Measurements from ENCODE around the gene KCNQ1OT1.

Gene KCNQ1OT1

DNA sequence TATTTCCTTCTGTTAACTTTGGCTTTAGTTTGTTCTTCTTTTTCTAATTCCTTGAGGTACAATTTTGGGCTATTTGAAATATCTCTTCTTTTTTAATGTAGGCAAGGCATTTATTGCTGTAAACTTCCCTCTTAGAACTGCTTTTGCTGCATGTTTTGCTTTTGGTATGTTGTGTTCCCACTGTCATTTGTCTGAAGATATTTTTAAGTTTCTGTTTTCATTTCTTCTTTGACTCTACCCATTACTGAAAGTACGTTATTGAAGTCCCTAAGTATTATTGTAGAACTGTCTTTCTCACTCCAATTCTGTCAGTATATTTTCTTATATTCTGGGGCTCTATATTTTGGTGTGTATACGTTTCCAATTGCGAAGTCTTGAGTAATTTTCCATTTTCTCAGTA is 77.9 kb downstream of the KCNQ1OT1 start:
- H3K36me3 Mint-ChIP-seq (ENCODE audit: low read depth): no peaks in the 10 kb centered on the region
- H3K9me3 Mint-ChIP-seq: no peaks in the 10 kb centered on the region
- H3K27me3 Mint-ChIP-seq (ENCODE audit: low read depth): no peaks in the 10 kb centered on the region
- H3K4me1 Mint-ChIP-seq (ENCODE audit: low read depth): peaks cover 2% of the 10 kb centered on the region
- no peak for DNase-seq (ENCODE audit: low spot score)
- no peak overlapping the region for H3K4me3 Mint-ChIP-seq
- no peak overlapping the region for H3K27ac Mint-ChIP-seq

GRCh38 chr11:2612884-2613571 is 86.8 kb downstream of the KCNQ1OT1 start:
- H3K4me1 Mint-ChIP-seq (ENCODE audit: low read depth): no peaks in the 10 kb centered on the region
- H3K36me3 Mint-ChIP-seq (ENCODE audit: low read depth): no peaks in the 10 kb centered on the region
- H3K27ac Mint-ChIP-seq: no peak overlapping the region
- no peaks in the 10 kb centered on the region for H3K27me3 Mint-ChIP-seq (ENCODE audit: low read depth)
- no peak for DNase-seq (ENCODE audit: low spot score)
- no peak overlapping the region for H3K4me3 Mint-ChIP-seq
- H3K9me3 Mint-ChIP-seq: peaks cover 6% of the 10 kb centered on the region

DNA sequence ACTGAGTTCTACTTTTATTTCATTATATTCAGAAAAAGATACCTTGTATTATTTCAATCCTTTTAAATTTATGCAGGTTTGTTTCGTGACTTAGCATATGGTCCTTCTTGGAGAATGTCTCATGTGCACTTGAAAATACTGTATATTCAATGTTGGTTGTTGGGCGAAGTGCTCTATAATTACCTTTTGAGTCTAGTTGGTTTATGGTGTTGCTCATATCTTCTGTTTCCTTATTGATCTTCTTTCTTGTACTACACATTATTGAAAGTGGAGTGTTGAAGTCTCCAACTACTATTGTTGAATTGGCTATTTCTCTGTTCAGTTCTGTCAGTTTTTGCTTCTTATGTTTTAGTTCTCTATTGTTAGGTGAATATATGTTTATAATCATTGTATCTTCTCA is 90.4 kb downstream of the KCNQ1OT1 start:
- H3K4me1 Mint-ChIP-seq (ENCODE audit: low read depth): no peaks in the 10 kb centered on the region
- peaks cover 6% of the 10 kb centered on the region for H3K9me3 Mint-ChIP-seq
- no peaks in the 10 kb centered on the region for H3K27me3 Mint-ChIP-seq (ENCODE audit: low read depth)
- DNase-seq (ENCODE audit: low spot score): no peak
- H3K4me3 Mint-ChIP-seq: no peak overlapping the region
- no peaks in the 10 kb centered on the region for H3K36me3 Mint-ChIP-seq (ENCODE audit: low read depth)
- H3K27ac Mint-ChIP-seq: no peak overlapping the region

- Mint-ChIP-seq H3K4me1 (ENCODE audit: low read depth) (no peaks in the 10 kb centered on the region), H3K9me3 (peaks cover 21% of the 10 kb centered on the region), H3K4me3 (no peak overlapping the region), H3K36me3 (ENCODE audit: low read depth) (no peaks in the 10 kb centered on the region), H3K27me3 (ENCODE audit: low read depth) (no peaks in the 10 kb centered on the region), H3K27ac (no peak overlapping the region)
- no peak for DNase-seq (ENCODE audit: low spot score)
Measured at GRCh38 chr11:2599561-2600189, 100.1 kb downstream of the KCNQ1OT1 start.

- Mint-ChIP-seq H3K4me1 (ENCODE audit: low read depth) (no peaks in the 10 kb centered on the region), H3K9me3 (peaks cover 21% of the 10 kb centered on the region), H3K27me3 (ENCODE audit: low read depth) (no peaks in the 10 kb centered on the region), H3K27ac (no peak overlapping the region), H3K36me3 (ENCODE audit: low read depth) (no peaks in the 10 kb centered on the region), H3K4me3 (no peak overlapping the region)
- no peak for DNase-seq (ENCODE audit: low spot score)
Measured at GRCh38 chr11:2595204-2595603, 104.6 kb downstream of the KCNQ1OT1 start.

- no peak overlapping the region for H3K27ac Mint-ChIP-seq
- H3K9me3 Mint-ChIP-seq: peaks cover 21% of the 10 kb centered on the region
- no peaks in the 10 kb centered on the region for H3K4me1 Mint-ChIP-seq (ENCODE audit: low read depth)
- H3K36me3 Mint-ChIP-seq (ENCODE audit: low read depth): no peaks in the 10 kb centered on the region
- H3K27me3 Mint-ChIP-seq (ENCODE audit: low read depth): no peaks in the 10 kb centered on the region
- no peak overlapping the region for H3K4me3 Mint-ChIP-seq
- no peak for DNase-seq (ENCODE audit: low spot score)
Measured at GRCh38 chr11:2594267-2594666, 105.5 kb downstream of the KCNQ1OT1 start.

DNA sequence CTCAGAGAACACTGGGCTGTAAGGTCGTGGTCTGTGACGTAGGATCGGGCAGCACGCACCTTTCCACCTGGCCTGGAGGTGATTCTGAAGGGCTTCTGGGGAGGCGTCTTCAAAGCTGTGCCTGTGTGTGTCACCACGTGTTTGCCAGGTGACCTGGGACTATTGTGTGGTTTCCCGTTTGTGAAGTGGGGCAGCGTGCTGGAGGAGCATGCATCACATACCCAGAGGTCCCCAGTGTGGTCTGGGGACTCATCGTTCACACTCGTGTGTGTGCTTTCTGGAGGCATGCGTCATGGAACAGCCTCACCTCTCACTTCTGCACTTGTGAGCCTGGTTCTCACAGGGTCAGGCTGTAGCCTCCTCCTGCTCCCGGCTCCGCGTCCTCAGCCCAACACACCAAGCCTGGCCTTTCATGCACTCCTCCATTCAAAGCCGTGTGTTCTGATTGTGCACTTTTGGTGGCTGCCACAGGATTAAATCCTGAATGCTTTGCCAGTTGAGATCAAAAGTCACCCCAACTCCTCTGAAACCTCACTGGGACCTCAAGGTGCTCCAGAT is 106.3 kb downstream of the KCNQ1OT1 start:
- H3K4me3 Mint-ChIP-seq: no peak overlapping the region
- H3K27ac Mint-ChIP-seq: no peak overlapping the region
- no peaks in the 10 kb centered on the region for H3K27me3 Mint-ChIP-seq (ENCODE audit: low read depth)
- no peaks in the 10 kb centered on the region for H3K36me3 Mint-ChIP-seq (ENCODE audit: low read depth)
- H3K9me3 Mint-ChIP-seq: peaks cover 15% of the 10 kb centered on the region
- no peak for DNase-seq (ENCODE audit: low spot score)
- H3K4me1 Mint-ChIP-seq (ENCODE audit: low read depth): no peaks in the 10 kb centered on the region

DNA sequence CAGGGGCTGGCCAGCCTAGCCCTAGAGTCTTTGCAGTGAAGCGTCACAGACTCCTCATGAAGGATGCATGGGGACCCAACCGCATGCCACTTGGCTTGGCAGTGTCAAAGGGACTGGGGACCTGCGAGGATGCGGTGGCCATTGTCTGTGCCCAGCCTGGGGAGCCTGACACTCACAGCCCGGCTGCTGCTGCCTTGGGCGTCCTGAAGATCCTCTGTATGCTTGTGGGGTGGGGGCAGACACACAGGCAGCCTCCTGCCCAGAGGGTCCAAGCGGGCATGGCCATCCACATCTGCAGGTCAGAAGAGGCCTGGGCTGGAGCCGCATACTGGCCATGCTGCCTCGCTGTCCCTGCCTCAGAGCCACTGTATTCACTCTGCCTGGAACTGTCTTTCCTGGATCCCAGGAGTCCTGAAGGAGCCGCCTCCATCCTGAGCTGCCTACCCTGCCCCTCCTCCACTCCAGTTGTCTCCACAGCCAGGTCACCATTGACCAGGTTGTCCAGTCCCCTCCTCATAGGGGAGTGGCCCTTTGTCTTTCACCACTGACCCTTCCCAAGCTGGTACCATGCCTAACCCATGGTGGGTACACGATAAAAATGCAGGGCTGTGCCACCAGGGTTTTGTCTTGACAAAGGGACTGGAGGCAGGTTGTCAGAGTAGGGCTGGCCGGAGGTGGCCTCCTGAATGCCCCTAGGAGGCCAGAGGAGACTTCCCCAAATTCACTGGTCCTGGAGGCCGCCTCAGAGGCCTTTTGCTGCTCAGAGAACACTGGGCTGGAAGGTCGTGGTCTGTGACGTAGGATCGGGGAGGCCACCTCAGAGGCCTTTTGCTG is 107.0 kb downstream of the KCNQ1OT1 start:
- Mint-ChIP-seq H3K36me3 (ENCODE audit: low read depth) (no peaks in the 10 kb centered on the region), H3K9me3 (peaks cover 10% of the 10 kb centered on the region), H3K4me1 (ENCODE audit: low read depth) (no peaks in the 10 kb centered on the region), H3K4me3 (no peak overlapping the region), H3K27me3 (ENCODE audit: low read depth) (no peaks in the 10 kb centered on the region), H3K27ac (no peak overlapping the region)
- DNase-seq (ENCODE audit: low spot score): no peak

- peaks cover 5% of the 10 kb centered on the region for H3K9me3 Mint-ChIP-seq
- no peak overlapping the region for H3K4me3 Mint-ChIP-seq
- H3K36me3 Mint-ChIP-seq (ENCODE audit: low read depth): no peaks in the 10 kb centered on the region
- no peak overlapping the region for H3K27ac Mint-ChIP-seq
- H3K27me3 Mint-ChIP-seq (ENCODE audit: low read depth): no peaks in the 10 kb centered on the region
- no peak for DNase-seq (ENCODE audit: low spot score)
- no peaks in the 10 kb centered on the region for H3K4me1 Mint-ChIP-seq (ENCODE audit: low read depth)
Measured at GRCh38 chr11:2591805-2592204, 108.0 kb downstream of the KCNQ1OT1 start.

- Mint-ChIP-seq H3K36me3 (ENCODE audit: low read depth) (no peaks in the 10 kb centered on the region), H3K27me3 (ENCODE audit: low read depth) (no peaks in the 10 kb centered on the region), H3K4me3 (no peak overlapping the region), H3K4me1 (ENCODE audit: low read depth) (no peaks in the 10 kb centered on the region), H3K27ac (no peak overlapping the region), H3K9me3 (no peaks in the 10 kb centered on the region)
- no peak for DNase-seq (ENCODE audit: low spot score)
Measured at GRCh38 chr11:2590965-2591754, 108.6 kb downstream of the KCNQ1OT1 start.

GRCh38 chr11:2590131-2590964 is 109.4 kb downstream of the KCNQ1OT1 start:
- Mint-ChIP-seq H3K4me3 (no peak overlapping the region), H3K4me1 (ENCODE audit: low read depth) (no peaks in the 10 kb centered on the region), H3K9me3 (no peaks in the 10 kb centered on the region), H3K36me3 (ENCODE audit: low read depth) (no peaks in the 10 kb centered on the region), H3K27me3 (ENCODE audit: low read depth) (no peaks in the 10 kb centered on the region), H3K27ac (no peak overlapping the region)
- no peak for DNase-seq (ENCODE audit: low spot score)

- DNase-seq (ENCODE audit: low spot score): no peak
- Mint-ChIP-seq H3K4me1 (ENCODE audit: low read depth) (no peaks in the 10 kb centered on the region), H3K27ac (no peak overlapping the region), H3K9me3 (no peaks in the 10 kb centered on the region), H3K27me3 (ENCODE audit: low read depth) (no peaks in the 10 kb centered on the region), H3K36me3 (ENCODE audit: low read depth) (no peaks in the 10 kb centered on the region), H3K4me3 (no peak overlapping the region)
Measured at GRCh38 chr11:2589538-2589934, 110.3 kb downstream of the KCNQ1OT1 start.

Measured in T-helper 2 cell treated with Interferon-gamma antibody and Interleukin-4, amounts not matched to agents 5 μg/mL and 100 μg/mL, for 36 hours (primary cell).